ENCODE results near the gene GSTO2.

The GSTO2 gene

DNA sequence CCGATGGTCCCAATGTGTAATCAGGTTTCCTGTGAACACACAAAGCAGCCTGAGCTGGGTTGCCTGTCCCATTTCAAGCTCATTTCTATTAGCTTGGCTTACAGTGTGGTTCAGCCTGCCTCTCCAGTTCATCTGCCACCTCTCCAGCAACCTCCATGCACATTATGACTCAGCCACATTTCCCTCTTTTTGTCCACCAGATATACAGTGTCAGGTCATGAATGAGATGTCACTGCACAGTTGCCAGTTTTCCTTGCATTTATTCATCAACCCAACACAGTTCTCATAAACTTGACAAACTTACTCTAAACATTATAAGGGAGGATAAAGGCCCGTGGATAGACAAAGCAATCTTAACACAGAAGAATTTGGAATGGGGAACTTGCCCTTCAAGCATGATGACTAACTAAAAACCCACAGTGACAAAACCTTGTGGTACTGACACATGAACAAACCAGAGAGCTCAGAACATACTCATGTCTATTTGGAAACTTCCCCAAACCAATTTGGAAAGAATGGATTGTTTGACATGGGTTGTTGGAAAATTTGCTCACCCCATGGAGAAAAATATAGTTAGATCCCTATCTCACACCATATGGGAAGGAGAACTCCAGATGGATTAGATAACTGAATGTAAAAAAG lies 82.2 kb downstream of the GSTO2 start:
- DNase-seq (ENCODE audit: low read depth): no peak
- TF ChIP-seq, protein P1, sequence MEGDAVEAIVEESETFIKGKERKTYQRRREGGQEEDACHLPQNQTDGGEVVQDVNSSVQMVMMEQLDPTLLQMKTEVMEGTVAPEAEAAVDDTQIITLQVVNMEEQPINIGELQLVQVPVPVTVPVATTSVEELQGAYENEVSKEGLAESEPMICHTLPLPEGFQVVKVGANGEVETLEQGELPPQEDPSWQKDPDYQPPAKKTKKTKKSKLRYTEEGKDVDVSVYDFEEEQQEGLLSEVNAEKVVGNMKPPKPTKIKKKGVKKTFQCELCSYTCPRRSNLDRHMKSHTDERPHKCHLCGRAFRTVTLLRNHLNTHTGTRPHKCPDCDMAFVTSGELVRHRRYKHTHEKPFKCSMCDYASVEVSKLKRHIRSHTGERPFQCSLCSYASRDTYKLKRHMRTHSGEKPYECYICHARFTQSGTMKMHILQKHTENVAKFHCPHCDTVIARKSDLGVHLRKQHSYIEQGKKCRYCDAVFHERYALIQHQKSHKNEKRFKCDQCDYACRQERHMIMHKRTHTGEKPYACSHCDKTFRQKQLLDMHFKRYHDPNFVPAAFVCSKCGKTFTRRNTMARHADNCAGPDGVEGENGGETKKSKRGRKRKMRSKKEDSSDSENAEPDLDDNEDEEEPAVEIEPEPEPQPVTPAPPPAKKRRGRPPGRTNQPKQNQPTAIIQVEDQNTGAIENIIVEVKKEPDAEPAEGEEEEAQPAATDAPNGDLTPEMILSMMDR (IDR thresholded peaks at IDR 0.05; ENCODE audit: low read depth, low read length, missing control alignments): no peak
- in situ Hi-C loops (cut with HindIII; ENCODE audit: low sequenced_read_pairs): no loop called here
- H3K4me3 ChIP-seq (ENCODE audit: low read depth, low read length): no peak overlapping the region

DNA sequence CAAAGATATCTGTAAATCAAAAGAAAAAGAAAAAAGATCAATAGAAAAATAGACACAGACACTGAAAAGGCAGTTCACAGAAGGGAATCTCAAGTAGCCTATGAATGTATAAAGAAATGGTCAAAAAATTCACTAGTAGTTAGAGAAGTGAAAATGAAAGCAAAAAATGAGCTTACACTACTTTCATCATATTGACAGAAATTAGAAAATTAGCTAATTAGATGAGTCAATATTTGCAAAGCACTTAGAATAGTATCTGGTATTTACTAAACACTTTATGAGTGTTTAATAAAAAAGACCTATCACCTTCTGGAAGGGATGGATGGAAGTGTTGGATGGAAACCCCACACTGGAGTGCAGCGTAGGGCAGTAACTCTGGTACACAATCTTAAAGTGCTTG lies 82.9 kb downstream of the GSTO2 start:
- in situ Hi-C loops (cut with HindIII; ENCODE audit: low sequenced_read_pairs): no loop called here
- TF ChIP-seq, protein P1 (IDR thresholded peaks at IDR 0.05; ENCODE audit: low read depth, low read length, missing control alignments): no peak
- no peak overlapping the region for H3K4me3 ChIP-seq (ENCODE audit: low read depth, low read length)
- no peak for DNase-seq (ENCODE audit: low read depth)

DNA sequence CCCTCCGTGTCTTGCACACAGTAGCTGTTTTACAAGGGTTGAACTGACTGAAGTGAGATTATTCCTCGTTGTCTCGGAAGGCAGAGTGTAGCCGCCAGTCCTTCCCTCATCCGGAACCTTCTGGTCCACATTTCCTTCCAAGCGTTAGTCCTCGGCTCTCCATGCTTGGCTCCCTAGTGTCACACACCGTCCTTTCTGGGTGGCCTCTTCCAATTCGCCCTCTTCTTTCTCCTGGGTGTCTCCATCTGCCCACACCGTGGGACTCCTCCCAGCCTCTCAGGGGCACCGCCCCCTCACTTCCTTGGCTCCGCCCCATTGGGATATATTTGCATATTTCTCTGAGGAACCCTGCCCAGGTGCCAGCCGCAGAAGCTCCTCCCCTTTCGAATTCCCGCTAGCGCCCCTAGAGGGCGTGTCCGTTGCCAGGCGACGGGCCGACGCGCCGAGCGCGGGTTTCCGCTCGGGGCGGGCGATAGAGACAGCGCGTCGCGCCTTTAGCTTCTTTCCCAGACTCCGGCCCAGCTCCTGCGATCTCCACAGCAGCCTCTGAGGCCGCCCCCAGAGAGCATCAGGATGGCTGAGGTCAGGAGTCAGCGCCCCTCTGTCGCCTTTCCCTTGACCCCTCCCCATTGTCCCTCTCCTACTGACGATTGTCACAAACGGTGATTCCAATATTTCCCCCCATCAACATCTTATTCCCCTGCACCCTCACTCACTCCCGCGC lies 84.5 kb downstream of the GSTO2 start, which contains the start of gene CFAP58:
TSS of gene CFAP58 (plus strand) at position 509 of the 724 bp plus-strand sequence. CDS start at position 574, 65 bp downstream.
- in situ Hi-C loops (cut with HindIII; ENCODE audit: low sequenced_read_pairs): no loop called here
- H3K4me3 ChIP-seq (ENCODE audit: low read depth, low read length): peak within 1 kb of the TSS; percentile 50
- no peak for DNase-seq (ENCODE audit: low read depth)
- TF ChIP-seq, protein P1 (IDR thresholded peaks at IDR 0.05; ENCODE audit: low read depth, low read length, missing control alignments): peak; percentile 74
